GM12873 (cell line): Measurements from ENCODE around the gene CACFD1.

Experiments used
- CTCF ChIP-seq: IDR thresholded peaks from 2 replicates; pipeline ENCODE4 v1.5.1; 2012; ENCODE audit warnings: low read depth, mild to moderate bottlenecking, moderate library complexity, low read length, control low read depth; ENCODE audit not compliant: insufficient read depth; ENCODE audit errors: missing control alignments

CACFD1 gene

GRCh38 chr9:133441571-133441970 is 18.2 kb upstream of the CACFD1 start:
- no peak for TF ChIP-seq CTCF

- no peak for TF ChIP-seq CTCF
These were observed 16.5 kb upstream of the CACFD1 start for GRCh38 chr9:133443248-133443647.

GRCh38 chr9:133443982-133444381 is 15.8 kb upstream of the CACFD1 start:
- TF ChIP-seq CTCF, result no peak

GRCh38 chr9:133445293-133445969 is 14.3 kb upstream of the CACFD1 start:
- no peak for TF ChIP-seq CTCF

- no peak for TF ChIP-seq CTCF
These were observed 11.2 kb upstream of the CACFD1 start for GRCh38 chr9:133448487-133448972.

GRCh38 chr9:133449760-133450159 is 10.0 kb upstream of the CACFD1 start:
- no peak for TF ChIP-seq CTCF

- TF ChIP-seq CTCF, result no peak
These were observed 7.2 kb upstream of the CACFD1 start for GRCh38 chr9:133452562-133452961.
